HG03060 (cell line): Measurements from ENCODE around the gene ADCYAP1R1.

Experiments used
- ATAC-seq: cut with Tn5 transposase; IDR thresholded peaks from one replicate; pipeline ENCODE4 v1.9.1; 2021; ENCODE audit warnings: low read depth, moderate number of reproducible peaks; ENCODE audit not compliant: unreplicated experiment

Gene ADCYAP1R1

DNA sequence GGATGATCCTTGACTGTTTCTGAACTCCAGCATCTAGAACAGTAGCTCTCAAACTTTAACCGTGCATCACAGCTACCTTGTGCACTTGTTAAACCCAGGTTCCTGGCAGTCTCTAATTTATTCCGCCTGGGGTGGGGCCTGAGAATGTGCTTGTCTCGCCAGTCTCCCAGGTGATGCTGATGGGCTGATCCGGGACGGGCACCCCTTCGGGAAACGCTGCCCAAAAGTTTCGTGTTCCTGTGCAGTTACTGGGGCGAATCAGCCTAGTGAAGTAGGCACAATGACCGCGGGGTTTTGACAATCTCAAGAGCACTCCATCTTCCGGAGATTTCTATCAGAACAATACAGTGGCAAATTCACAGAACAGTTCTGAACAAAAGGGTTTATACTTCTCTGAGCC, 29.9 kb downstream of the ADCYAP1R1 start:
- ATAC-seq, result no peak

DNA sequence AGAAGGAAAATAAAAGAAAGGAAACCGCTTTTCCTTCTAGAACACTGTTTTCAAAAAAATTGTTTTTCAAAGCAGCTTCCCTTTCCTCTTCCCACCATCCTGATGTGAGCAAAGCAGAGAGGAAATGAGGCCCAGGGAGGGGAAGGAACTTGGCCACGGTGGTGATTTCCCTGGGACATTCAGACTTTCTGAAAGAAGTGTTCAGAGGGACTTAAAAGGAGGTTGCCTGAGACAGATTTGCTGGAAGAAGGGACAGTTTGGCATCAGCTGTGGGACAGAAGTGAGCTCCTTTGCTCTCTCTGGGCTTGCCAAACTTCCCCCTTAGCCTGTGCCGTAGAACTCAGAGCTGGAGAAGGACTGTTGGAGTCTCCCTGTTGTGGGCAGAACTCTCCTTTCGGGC, 30.3 kb downstream of the ADCYAP1R1 start:
- no peak for ATAC-seq

DNA sequence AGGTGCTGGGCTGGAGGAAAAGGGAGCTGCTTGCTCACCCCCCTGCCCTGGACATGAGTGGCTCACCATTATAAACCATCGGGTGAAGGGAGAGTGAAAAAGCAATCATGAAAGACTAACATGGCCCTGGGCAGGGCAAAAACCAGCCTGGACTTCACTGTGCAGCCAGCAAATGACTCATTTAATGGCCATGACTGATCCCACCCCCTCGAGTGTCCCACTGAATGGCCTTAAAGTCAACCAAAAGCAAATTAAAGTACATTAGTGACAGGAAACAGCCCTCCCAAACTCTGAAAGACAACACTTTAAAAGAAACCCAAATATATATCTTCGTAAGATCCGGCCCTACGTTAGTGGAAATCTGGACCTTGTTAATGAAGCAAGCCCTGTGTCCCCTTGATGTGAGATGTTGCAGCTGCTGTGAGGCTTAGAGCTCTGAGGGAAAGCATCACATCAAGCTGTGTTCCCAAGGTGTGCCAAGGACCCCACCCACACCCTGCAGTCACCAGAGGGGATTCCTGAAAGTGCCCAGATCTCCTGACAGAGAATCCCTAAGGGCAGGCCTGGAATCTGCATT, 31.2 kb downstream of the ADCYAP1R1 start:
- ATAC-seq, result no peak

DNA sequence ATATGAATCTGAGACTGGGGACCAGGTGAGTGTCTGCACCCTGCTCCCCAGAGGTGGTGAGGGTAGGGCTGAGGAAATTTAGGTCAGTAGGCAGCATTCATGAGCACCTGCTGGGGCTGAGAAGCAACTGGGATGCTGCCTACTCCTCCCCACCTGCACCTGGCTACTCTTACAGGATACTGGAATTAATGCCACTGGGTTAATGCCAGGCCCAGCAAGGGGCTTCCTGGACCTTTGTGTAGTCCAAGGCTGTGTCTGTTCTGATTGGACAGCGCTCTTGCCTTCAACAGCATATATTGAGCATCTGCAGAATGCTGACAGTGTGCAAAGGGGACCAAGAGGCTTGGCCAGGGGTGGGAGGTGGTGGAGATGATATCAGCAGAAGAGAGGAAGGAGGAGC, 32.1 kb downstream of the ADCYAP1R1 start:
- no peak for ATAC-seq

DNA sequence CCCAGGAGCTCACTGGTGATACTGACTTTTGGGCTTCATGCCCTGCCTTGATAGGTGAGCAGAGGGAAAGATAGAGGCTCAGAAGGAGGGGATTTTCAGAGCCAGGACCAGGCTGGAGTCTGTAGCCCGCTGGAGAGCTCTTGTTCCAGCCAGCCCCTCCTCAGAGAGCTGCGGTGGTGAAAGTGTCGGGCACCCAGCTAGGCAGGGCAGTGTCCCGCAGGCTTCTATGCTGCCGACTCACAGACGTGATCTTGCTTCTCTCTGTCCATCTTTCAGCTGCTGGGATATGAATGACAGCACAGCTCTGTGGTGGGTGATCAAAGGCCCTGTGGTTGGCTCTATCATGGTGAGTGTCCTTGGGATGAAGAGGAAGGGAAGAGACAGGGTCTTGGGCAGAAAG, 35.2 kb downstream of the ADCYAP1R1 start:
- ATAC-seq, result no peak

DNA sequence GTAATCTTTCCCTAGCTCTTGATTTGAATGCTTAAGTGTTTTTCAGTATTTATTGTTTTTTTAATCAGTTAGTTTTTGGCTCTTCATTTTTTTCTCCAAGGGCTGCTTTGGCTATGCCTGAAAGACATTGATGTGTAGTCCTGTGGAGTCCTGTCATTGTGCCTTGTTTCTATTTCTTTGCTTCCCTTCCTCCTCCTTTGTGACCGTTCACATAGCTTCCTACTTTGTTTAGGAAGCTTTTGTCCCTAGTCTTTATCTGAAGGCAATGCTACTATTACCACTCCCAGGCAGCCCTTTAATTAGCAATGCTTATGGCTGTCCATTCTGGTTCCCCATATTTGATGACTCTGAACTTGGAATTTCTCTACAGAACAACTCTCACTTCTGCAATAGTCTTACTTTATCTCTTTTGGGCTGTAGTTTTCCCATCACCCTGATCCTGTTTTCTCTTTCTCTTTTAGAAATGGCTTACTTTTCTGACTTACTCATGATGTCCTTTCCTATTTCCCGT, 39.9 kb downstream of the ADCYAP1R1 start:
- no peak for ATAC-seq

- ATAC-seq, result no peak
Observed at GRCh38 chr7:31092606-31093005, 40.5 kb downstream of the ADCYAP1R1 start.

DNA sequence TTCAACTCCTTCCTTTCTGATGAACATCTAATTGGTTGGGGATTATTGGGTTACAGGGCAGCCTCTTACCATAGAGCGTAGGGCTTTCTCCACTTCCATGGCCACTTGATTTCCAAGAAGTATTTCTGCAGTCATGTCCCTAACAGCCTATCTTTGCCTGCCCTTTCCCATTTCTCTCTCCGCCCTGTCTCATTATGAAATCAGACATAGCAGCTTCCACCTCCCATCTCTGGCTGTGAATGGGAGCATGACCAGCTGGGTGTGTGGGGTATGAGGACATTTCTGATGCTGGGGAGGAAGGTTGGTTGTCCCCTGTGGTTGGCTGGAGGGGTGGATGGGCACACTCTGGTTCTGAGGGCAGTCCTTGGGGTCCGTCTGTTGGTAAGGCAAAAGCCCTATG, 41.2 kb downstream of the ADCYAP1R1 start:
- no peak for ATAC-seq

DNA sequence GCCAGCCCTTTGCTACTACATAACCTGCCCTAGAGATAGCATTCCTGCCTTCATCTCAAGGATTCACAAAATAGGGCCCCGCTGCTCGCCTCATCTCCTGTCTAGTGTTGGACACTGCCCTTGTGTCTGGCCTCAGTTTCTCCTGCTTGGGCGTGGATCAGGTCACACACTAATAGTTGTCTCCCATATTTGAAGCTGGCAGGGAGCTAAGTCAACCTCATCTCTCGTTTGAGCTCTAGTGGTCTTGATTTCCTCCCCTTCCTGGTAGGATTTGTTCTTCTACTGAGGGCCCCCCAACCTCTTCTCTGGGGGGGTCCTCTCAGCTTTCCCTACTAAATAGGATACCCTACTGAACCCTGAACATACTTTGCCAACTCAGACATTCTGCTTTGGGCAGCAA, 42.2 kb downstream of the ADCYAP1R1 start:
- ATAC-seq, result no peak

DNA sequence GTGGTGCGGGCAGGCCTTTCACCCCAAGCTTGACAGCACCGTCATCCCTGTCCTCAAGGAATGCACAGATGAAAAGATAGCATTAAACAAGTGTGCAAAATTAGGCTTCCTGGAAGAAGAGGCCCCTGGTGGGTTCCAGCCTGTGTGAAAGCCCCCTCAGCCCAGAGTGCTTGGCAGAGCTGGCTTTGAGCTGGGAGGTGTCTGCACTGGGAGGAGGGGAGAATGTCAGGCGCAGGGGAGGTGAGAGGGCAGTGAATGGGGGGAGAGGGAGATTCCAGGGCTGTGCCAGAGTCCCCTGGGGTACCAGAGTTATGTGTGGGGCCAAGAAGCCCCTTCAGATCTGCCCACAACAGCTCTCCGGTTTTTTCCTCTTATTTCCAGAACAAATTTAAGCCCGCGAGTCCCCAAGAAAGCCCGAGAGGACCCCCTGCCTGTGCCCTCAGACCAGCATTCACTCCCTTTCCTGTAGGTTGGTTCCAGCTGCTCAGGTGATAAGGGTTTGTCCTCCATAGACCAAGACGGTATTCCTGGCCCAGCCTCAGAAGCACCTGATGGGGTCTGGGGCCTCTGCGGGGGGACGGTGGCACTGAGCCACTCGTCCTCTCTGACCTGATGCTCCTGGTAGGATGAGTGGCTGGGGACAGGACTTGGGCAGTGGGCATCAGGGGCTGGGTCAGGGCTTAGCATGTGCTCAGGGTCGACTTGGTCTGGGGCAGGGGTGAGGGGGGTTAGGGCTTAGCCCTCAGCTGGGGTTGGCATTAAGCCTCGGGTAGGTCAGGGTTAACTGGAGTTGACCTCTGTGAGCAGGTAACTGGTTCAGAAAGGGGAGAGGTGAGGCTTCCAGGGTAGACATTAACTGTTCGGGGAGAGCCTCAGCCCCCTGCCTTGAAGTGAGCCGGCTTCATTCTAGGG, 43.4 kb downstream of the ADCYAP1R1 start:
- no peak for ATAC-seq

- ATAC-seq, result no peak
Observed at GRCh38 chr7:31096198-31096876, 44.2 kb downstream of the ADCYAP1R1 start.

- ATAC-seq, result no peak
Observed at GRCh38 chr7:31096877-31097258, 44.8 kb downstream of the ADCYAP1R1 start.

DNA sequence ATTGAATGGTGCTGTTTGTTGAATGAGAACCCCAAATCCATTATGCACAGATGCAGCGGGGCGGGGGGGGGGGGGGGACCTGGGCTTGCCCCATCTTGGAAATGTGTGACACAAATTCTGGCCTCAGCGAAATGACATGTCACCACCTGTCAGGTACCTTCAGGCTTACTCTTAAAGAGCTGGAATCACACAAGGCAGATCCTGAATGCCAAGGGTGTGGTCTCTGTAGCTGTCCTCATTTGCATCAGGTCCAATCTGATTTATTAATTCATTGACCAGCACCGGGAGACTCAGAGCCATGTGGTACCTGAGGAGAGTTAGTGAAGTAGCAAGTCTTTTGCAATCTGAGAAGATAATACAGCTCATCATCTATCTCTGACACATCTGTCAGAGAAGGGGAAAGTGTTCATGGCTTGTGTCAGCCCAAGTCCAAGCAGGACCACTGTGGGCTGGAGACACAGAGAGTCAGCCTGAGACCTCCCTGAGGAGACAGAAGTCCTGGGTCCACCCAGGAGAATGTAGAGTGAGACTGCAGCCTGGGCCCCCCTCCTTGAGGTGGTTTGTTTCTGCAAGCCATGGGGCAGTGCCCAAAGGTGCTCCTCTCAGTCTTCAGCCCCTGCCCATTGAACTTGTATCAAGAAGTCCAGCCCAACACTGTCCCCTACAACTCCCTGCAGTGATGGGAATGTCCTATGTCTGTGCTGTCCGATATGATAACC, 46.7 kb downstream of the ADCYAP1R1 start:
- no peak for ATAC-seq

DNA sequence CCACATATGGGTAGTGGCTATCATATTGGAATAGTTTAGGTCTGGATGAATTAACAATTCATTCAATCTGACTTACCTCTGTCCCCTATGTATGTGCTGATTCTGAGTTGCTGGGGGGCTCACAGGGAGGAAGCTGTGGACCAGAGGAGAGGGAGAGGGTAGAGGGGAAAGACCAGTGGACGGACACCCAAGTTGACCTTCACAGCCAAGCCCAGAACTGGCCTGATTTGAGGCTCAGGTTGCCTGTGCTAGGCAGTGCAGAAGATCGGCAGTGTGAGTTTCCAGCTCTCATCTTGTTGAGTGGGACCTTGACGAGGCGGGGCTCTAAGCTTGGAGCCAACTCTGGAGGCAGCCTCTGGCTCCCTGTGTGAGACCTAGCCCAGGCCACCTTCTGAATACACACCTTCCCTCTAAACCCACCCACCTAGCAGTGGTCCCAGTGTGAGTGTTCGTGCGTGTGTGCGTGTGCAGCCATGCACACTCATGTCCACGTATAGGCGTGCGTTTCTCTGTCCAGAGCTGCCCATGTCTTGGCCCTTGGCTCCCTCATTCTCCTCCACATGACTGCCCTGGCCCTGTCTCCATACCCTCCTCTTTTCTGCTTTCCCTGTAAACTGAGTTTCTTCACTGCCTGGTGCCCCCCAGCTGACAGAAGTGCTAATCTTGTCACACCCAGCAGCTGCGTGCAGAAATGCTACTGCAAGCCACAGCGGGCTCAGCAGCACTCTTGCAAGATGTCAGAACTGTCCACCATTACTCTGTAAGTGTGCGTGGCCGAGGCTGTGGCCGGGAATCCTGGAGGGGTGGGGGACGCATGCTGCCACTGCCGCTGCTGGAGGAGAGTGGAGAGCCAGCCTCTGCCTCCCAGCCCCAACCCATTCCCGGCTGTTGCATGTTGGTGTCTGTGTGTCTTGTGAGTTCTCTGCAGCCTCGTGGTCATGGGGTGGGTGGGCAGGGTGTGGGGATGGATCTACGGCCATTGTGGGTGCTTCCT, 47.6 kb downstream of the ADCYAP1R1 start:
- ATAC-seq, result no peak

- no peak for ATAC-seq
Observed at GRCh38 chr7:31100445-31100844, 48.3 kb downstream of the ADCYAP1R1 start.

GRCh38 chr7:31100871-31101270, 48.8 kb downstream of the ADCYAP1R1 start:
- no peak for ATAC-seq

DNA sequence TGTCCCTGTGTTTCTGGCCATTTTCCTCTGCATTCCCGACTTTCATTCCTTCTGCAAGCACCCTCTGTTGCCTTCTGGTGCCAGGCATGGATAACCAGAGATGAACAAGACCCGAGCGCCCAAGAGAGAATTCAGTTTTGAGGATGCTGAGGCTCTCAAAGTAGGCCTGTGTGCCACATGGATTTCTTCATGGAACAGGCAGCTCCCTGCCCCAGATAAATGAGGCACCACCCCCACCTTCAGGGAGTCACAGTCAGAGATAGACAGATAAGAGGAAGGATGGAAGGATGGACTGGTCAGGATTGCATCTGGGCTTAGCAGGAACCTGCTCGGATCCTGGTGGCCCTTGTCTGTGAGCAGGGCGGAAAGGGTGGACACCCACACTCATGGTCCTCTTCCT, 49.4 kb downstream of the ADCYAP1R1 start:
- ATAC-seq, result no peak

DNA sequence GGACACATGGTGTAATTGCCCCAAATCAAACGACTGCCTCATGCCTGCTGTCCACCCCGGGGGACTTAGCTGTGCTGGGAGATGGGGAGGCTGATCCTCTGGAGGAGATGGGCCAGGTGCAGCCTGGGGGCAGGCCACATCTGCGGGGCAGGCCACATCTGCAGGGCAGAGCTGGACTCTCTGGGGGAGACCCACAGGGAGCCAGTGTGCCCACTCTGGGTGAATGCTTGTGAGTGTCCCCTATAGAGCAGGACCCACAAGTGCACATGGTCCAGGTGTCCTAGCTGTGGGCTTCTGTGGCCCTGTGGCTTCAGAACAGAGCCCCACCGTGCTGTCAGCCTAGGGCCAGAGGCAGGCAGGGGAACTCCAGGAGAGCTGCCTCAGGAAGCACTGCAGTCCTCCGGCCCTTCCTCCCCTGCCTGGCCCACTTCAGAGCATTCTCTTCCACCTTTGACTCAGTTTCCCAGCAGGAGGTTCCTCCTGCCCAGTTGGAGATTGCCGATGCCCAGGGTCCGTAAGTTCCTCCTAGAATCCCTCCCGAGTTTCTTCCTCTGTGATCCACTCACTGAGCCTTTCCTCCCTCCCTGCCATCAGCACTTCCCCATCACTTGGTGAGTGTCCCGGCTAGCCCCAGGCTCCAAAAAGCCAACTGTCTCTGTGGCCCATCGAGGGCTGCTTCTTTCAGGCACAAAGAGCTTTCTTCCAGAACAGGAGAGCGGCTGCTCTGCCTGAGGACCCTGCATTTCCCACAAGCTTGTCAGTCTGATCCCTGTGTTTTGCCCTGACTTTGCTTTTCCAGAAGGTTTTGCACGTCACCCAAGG, 50.3 kb downstream of the ADCYAP1R1 start:
- ATAC-seq, result no peak
